Neural cell (in vitro differentiated cells): ENCODE results near the gene CEP57. TPM values are rescaled to one million over a fixed set of nuclear protein-coding genes. Genes with fewer than 3 reads are reported as not detected.
A peak's percentile ranks its signal among the peaks of the same experiment; 100 is the strongest.

ENCODE experiments used
- H2AFZ ChIP-seq: fragments of 200-600, 300-800 bp; sonication (generic), shearing (Covaris generic); 2 replicates; pipeline ENCODE4 v1.6.0; 2014; ENCODE audit warnings: low read depth, mild to moderate bottlenecking, antibody characterized with exemption, low read length, moderate library complexity
- H3F3A ChIP-seq: fragments of 200-600 bp; shearing (Covaris generic); 2 replicates; pipeline ENCODE4 v1.6.1; 2016; ENCODE audit warnings: mild to moderate bottlenecking, moderate library complexity, mixed read lengths, antibody characterized with exemption, low read length; ENCODE audit not compliant: insufficient read depth, poor library complexity, severe bottlenecking
- H3K27ac ChIP-seq: fragments of 200-600, 300-800 bp; sonication (generic), shearing (Covaris generic); 2 replicates; pipeline ENCODE4 v1.5.1; 2014; ENCODE audit warnings: mild to moderate bottlenecking, low read length, moderate library complexity
- H3K27me3 ChIP-seq: fragments of 300-800, 200-600 bp; sonication (generic), shearing (Covaris generic); 2 replicates; pipeline ENCODE4 v1.6.0; 2014; ENCODE audit warnings: mild to moderate bottlenecking, low read depth, low read length, moderate library complexity; ENCODE audit not compliant: insufficient read depth
- H3K36me3 ChIP-seq: fragments of 300-800, 200-600 bp; sonication (generic), shearing (Covaris generic); 2 replicates; pipeline ENCODE4 v1.5.1; 2014; ENCODE audit warnings: mild to moderate bottlenecking, antibody characterized with exemption, low read length, moderate library complexity; ENCODE audit not compliant: insufficient read depth
- H3K4me2 ChIP-seq: fragments of 300-800, 200-600 bp; sonication (generic), shearing (Covaris generic); 2 replicates; pipeline ENCODE4 v1.6.0; 2014; ENCODE audit warnings: mild to moderate bottlenecking, low read length
- H3K4me3 ChIP-seq: fragments of 300-800, 200-600 bp; sonication (generic), shearing (Covaris generic); 2 replicates; pipeline ENCODE4 v1.5.1; 2014; ENCODE audit warnings: mild to moderate bottlenecking, low read length, moderate library complexity
- H3K79me2 ChIP-seq: fragments of 200-600 bp; shearing (Covaris generic); replicated peaks from 2 replicates; pipeline ENCODE4 v1.6.0; 2014; ENCODE audit warnings: mild to moderate bottlenecking, low read length, moderate library complexity; ENCODE audit not compliant: insufficient read depth
- H3K9ac ChIP-seq: fragments of 300-800, 200-600 bp; sonication (generic), shearing (Covaris generic); 2 replicates; pipeline ENCODE4 v1.6.1; 2016; ENCODE audit warnings: mild to moderate bottlenecking, low read length, mixed read lengths
- H3K9me2 ChIP-seq: fragments of 200-600 bp; shearing (Covaris generic); 2 replicates; pipeline ENCODE4 v1.6.1; 2016; ENCODE audit warnings: mild to moderate bottlenecking, low read length, mixed read lengths; ENCODE audit not compliant: insufficient read depth
- H3K9me3 ChIP-seq: fragments of 200-600, 300-800 bp; sonication (generic), shearing (Covaris generic); 2 replicates; pipeline ENCODE4 v1.6.1; 2016; ENCODE audit warnings: mild to moderate bottlenecking, mixed run types, low read length, moderate library complexity, mixed read lengths
- H4K20me1 ChIP-seq: fragments of 200-600 bp; shearing (Covaris generic); 2 replicates; pipeline ENCODE4 v1.6.1; 2016; ENCODE audit warnings: mild to moderate bottlenecking, mixed run types; ENCODE audit not compliant: insufficient read depth
- EP300 ChIP-seq: fragments of 450-650 bp; conservative IDR thresholded peaks from 2 replicates; pipeline ENCODE4 v1.6.1; 2014; ENCODE audit warnings: antibody characterized with exemption, mild to moderate bottlenecking, moderate library complexity; ENCODE audit not compliant: poor library complexity, severe bottlenecking
- EZH2 ChIP-seq: fragments of 200-600, 300-800 bp; shearing (Covaris generic), sonication (generic); IDR thresholded peaks from 2 replicates; pipeline ENCODE4 v1.6.1; 2014; ENCODE audit warnings: antibody characterized with exemption, low read length, borderline replicate concordance, mild to moderate bottlenecking; ENCODE audit not compliant: insufficient read depth, poor library complexity, severe bottlenecking
- MXI1 ChIP-seq: fragments of 450-650 bp; conservative IDR thresholded peaks from 2 replicates; pipeline ENCODE4 v1.6.1; 2014; ENCODE audit warnings: antibody characterized with exemption, mild to moderate bottlenecking; ENCODE audit not compliant: poor library complexity, severe bottlenecking
- POLR2AphosphoS5 ChIP-seq: IDR thresholded peaks from 2 replicates; pipeline ENCODE4 v1.6.1; 2012
- RAD21 ChIP-seq: fragments of 450-650 bp; conservative IDR thresholded peaks from 2 replicates; pipeline ENCODE4 v1.6.1; 2014; ENCODE audit warnings: antibody characterized with exemption, mild to moderate bottlenecking, moderate library complexity
- SMC3 ChIP-seq: fragments of 450-650 bp; conservative IDR thresholded peaks from 2 replicates; pipeline ENCODE4 v1.6.1; 2014; ENCODE audit warnings: antibody characterized with exemption, mild to moderate bottlenecking, moderate library complexity; ENCODE audit not compliant: poor library complexity
- TAF1 ChIP-seq: IDR thresholded peaks from 2 replicates; pipeline ENCODE4 v1.6.1; 2012; ENCODE audit warnings: low read depth
- polyA plus RNA-seq: library from polyadenylated mRNA; depleted of rRNA; stranded (reverse); fragments of >200 nt; gene quantifications from 2 replicates; pipeline ENCODE4 v1.2.3, GENCODE V29; 2014
- TF ChIP-seq, protein P1 (sequence below): fragments of 450-650 bp; IDR thresholded peaks from 2 replicates; pipeline ENCODE4 v1.5.1; 2014; ENCODE audit warnings: antibody characterized with exemption, mild to moderate bottlenecking, moderate library complexity; ENCODE audit not compliant: poor library complexity, severe bottlenecking
- TF ChIP-seq, protein P2 (sequence below): IDR thresholded peaks from 2 replicates; pipeline ENCODE4 v1.6.1; 2012; ENCODE audit warnings: borderline replicate concordance

Gene CEP57
- polyA plus RNA-seq, 1 donor from 2014 or later: 184 TPM

DNA sequence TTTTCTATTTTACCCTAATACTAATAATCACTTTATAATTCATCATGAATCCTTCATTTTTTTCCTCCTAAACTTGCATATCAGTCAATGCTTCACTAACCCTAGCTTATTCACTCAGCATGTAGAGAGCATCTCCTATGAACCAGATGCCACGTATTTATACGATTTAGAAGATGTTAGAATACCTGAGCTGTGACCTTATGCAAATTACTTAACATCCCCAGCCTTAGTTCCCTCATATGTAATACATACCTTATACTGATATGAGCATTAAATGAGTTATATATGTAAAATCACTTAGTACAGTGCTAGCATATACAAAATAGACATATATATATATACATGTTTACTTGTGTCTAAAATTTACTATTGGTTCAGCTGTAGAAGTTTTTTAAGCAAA is 9.8 kb upstream of the CEP57 start:
- no peaks in the 10 kb centered on the region for H3F3A ChIP-seq

DNA sequence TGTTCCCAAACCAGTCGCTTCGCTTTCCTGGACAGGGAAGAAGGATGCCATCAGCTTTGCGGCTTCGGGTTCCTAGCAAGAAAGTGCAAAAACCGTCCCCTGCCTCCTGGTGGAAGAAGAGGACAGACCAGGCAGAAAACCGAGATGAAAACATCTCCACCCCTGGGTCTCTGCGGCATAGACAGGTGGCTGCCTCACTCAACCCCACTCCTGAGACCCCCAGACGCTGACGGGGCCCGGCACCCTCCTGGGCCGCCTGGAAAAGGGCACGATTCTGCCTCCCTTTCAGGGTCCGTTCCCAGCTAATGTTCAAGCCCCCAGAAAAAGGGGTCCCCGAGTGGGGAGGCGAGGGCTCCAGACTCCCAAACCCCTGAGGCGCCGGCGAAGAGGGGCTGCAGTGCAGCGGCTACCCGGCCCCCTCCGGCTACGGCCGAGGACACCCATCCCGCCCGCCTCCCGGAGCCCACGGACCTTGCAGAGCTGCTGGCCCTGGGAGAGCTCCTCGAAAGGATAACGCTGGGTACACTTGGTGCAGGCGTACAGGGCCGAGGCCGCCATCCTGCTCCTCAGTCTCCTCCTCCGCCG is 1.3 kb upstream of the CEP57 start:
- peaks cover 4% of the 10 kb centered on the region for H4K20me1 ChIP-seq
- H3K27me3 ChIP-seq: no peaks in the 10 kb centered on the region
- H3K4me3 ChIP-seq: peak overlapping the region; percentile 89
- H3K9me3 ChIP-seq: no peaks in the 10 kb centered on the region
- H2AFZ ChIP-seq: peak overlapping the region; percentile 48
- H3K4me2 ChIP-seq: peak overlapping the region; percentile 93
- peak overlapping the region; percentile 99 for H3K27ac ChIP-seq
- no peaks in the 10 kb centered on the region for H3K9me2 ChIP-seq
- H3K36me3 ChIP-seq: peaks cover 7% of the 10 kb centered on the region
- peak overlapping the region; percentile 98 for H3K9ac ChIP-seq
- peaks cover 39% of the 10 kb centered on the region for H3K79me2 ChIP-seq
- TF ChIP-seq SMC3: peak; percentile 63
- peak; percentile 14 for TF ChIP-seq TAF1
- TF ChIP-seq, protein P1, sequence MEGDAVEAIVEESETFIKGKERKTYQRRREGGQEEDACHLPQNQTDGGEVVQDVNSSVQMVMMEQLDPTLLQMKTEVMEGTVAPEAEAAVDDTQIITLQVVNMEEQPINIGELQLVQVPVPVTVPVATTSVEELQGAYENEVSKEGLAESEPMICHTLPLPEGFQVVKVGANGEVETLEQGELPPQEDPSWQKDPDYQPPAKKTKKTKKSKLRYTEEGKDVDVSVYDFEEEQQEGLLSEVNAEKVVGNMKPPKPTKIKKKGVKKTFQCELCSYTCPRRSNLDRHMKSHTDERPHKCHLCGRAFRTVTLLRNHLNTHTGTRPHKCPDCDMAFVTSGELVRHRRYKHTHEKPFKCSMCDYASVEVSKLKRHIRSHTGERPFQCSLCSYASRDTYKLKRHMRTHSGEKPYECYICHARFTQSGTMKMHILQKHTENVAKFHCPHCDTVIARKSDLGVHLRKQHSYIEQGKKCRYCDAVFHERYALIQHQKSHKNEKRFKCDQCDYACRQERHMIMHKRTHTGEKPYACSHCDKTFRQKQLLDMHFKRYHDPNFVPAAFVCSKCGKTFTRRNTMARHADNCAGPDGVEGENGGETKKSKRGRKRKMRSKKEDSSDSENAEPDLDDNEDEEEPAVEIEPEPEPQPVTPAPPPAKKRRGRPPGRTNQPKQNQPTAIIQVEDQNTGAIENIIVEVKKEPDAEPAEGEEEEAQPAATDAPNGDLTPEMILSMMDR: peak; percentile 65
- TF ChIP-seq, protein P2, sequence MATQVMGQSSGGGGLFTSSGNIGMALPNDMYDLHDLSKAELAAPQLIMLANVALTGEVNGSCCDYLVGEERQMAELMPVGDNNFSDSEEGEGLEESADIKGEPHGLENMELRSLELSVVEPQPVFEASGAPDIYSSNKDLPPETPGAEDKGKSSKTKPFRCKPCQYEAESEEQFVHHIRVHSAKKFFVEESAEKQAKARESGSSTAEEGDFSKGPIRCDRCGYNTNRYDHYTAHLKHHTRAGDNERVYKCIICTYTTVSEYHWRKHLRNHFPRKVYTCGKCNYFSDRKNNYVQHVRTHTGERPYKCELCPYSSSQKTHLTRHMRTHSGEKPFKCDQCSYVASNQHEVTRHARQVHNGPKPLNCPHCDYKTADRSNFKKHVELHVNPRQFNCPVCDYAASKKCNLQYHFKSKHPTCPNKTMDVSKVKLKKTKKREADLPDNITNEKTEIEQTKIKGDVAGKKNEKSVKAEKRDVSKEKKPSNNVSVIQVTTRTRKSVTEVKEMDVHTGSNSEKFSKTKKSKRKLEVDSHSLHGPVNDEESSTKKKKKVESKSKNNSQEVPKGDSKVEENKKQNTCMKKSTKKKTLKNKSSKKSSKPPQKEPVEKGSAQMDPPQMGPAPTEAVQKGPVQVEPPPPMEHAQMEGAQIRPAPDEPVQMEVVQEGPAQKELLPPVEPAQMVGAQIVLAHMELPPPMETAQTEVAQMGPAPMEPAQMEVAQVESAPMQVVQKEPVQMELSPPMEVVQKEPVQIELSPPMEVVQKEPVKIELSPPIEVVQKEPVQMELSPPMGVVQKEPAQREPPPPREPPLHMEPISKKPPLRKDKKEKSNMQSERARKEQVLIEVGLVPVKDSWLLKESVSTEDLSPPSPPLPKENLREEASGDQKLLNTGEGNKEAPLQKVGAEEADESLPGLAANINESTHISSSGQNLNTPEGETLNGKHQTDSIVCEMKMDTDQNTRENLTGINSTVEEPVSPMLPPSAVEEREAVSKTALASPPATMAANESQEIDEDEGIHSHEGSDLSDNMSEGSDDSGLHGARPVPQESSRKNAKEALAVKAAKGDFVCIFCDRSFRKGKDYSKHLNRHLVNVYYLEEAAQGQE: no peak
- TF ChIP-seq EP300: no peak
- no peak for TF ChIP-seq EZH2
- TF ChIP-seq POLR2AphosphoS5: no peak
- no peak for TF ChIP-seq MXI1
- no peak for TF ChIP-seq RAD21
- no peaks in the 10 kb centered on the region for H3F3A ChIP-seq

More for the DNA sequence above, 9.8 kb upstream of the CEP57 start:
- Histone ChIP-seq H3K36me3 (peaks cover 5% of the 10 kb centered on the region), H3K9me2 (no peaks in the 10 kb centered on the region), H3K4me3 (no peak overlapping the region), H3K4me2 (no peak overlapping the region), H3K9ac (no peak overlapping the region), H3K9me3 (no peaks in the 10 kb centered on the region), H2AFZ (no peak overlapping the region), H3K79me2 (no peaks in the 10 kb centered on the region), H3K27me3 (no peaks in the 10 kb centered on the region), H3K27ac (no peak overlapping the region), H4K20me1 (no peaks in the 10 kb centered on the region)
- TF ChIP-seq POLR2AphosphoS5: no peak
- TF ChIP-seq, protein P1: no peak
- TF ChIP-seq, protein P2: no peak
- TF ChIP-seq EP300: no peak
- TF ChIP-seq TAF1: no peak
- TF ChIP-seq RAD21: no peak
- no peak for TF ChIP-seq MXI1
- TF ChIP-seq EZH2: no peak
- no peak for TF ChIP-seq SMC3
